Limb (tissue), 2 donors: ENCODE results near the gene ENPP1.
"Not testable (repeated sequence)": the region's sequence is repeated elsewhere in the genome, so short reads cannot be mapped to it uniquely, and the experiment has no call there.

Experiments used
- DNase-seq, 2 donors: peaks; one replicate each; pipeline ENCODE4 v3.0.0-alpha.2; 2016; ENCODE audit errors: extremely low spot score in 2 of 2

The ENPP1 gene

DNA sequence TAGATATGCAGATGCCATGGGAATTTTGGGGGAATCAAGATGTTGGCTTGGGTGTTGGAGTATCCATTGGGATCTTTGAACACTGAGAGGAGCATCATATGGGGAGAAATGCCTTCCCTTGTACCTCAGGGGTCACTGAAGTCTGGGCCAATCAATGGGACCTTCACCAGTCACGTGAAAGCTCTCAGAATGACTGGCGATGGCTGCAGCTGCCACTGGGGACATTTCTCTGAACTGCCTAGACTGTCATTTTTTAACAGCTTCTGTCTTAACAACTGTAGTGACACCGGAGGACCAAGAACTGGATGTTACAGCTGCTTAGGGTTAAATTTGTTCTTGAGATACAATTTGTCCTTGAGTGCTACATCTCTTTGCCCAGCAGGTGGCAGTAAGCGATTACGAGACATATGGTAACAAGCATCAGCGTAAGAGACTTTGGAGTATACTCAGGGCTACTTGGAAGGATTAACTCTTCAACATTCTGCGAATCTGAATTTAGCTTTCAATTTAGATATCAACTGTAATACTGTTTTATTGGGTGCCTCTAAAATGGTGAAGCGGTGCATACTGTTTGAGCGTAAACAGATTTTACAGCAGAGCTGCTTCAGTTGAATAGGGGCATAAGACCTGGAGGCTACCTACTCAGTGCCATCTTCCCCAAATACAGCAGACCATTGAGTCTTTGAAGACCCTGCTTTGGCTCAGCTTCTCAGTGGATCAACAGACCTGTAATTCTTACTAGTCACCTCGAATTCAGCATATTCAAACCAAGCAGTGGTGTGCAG is 107.3 kb downstream of the ENPP1 start:
- DNase-seq, result peak; percentile 76 to 78

DNA sequence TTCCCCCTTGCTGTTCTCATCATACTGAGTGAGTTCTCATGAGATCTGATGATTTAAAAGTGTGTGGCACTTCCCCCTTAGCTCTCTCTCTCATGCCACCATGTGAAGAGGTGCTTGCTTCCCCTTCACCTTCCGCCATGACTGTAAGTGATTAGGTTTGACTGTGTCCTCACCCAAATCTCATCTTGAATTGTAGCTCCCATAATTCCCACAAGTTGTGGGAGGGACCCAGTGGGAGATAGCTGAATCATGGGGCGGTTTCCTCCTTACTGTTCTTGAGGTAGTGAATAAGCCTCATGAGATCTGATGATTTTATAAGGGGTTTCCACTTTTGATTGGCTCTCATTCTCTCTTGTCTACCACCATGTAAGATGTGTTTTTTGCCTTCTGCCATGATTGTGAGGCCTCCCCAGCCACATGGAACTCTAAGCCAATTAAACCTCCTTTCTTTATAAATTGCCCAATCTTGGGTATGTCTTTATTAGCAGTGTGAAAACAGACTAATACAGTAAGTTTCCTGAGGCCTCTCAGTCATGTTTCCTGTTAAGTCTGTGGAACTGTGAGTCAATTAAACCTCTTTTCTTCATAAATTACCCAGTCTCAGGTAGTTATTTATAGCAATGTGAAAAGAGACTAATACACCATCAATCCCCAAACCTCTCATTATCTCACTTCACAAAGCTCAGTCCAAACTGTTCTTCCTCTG is 108.4 kb downstream of the ENPP1 start:
- DNase-seq, result not testable (repeated sequence)

DNA sequence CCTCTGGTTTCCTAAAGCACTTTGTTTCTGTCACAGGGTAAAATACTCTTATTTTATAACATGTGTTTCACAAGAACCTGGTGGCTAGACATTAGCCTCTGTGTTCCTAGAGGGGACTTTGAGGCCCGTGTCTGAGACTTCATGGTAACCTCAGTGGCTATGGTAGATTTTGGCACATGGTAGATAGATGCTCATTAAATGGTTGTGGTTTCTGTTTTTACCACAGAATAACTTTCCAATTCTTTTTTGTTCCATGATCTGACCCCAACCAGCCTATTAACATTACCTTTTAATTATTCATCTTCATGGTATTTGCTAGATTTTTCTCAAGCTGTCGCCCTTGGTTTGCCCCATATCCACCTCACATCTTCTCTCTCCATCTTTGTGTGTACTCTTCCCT is 109.0 kb downstream of the ENPP1 start:
- DNase-seq, result no peak

DNA sequence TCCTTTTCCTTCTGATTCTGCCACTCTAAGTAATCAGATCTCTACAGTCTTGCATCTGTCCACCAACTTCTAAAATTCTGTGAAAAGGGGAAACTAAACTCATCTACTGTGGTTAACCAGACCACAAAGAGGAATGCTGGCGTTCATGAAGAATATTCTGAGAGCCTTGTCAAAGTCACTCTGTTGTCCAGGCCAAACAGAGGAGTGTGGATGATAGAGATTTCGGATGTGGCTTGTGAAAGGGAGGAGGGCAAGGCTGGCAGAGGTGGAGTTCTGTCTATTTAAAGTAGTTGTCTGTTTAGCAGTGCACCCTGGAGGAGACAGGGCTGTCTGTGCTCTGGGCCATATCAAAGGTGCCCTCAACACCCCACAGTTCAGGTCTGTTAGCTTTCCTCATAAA is 109.5 kb downstream of the ENPP1 start:
- DNase-seq, result no peak

DNA sequence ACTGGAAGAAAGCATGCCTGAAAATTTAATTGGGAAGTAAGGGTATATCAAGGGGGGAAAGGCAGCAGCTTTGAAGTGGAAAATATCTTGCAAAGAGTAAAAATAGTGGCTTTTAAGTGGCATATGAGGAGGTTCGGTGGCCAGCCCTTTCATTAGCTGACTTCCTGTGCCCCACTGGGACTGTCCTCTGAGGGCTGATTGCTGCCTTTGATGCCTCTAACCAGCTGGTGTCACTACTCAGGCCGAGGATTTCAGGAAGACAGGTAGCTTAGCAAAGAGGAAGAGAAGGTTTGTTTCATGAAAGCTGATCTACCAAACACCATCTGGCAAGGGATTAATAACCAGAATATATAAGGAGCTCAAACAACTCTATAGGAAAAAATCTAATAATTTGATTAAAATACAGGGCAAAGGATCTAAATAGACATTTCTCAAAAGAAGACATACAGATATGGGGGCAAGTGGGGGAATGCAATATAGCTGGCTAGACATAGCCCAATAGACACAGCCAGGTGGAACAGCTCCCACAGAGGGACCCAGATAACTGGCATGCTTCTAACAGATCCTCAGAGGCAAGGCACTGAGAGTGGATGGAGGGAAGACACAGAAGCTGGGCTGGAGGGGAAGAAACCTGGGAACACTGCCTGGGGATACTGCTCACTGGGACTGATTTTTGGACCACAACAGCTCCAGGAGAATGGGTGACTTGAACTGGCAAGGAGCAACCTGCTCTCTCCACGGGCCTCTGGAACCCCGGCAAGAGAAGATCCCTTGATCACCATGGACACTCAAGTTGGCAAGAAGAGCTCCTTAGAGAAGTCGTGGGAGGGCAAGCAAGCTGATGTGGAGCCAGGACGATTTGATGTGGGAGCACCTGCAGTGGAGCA is 110.2 kb downstream of the ENPP1 start:
- DNase-seq, result no peak

DNA sequence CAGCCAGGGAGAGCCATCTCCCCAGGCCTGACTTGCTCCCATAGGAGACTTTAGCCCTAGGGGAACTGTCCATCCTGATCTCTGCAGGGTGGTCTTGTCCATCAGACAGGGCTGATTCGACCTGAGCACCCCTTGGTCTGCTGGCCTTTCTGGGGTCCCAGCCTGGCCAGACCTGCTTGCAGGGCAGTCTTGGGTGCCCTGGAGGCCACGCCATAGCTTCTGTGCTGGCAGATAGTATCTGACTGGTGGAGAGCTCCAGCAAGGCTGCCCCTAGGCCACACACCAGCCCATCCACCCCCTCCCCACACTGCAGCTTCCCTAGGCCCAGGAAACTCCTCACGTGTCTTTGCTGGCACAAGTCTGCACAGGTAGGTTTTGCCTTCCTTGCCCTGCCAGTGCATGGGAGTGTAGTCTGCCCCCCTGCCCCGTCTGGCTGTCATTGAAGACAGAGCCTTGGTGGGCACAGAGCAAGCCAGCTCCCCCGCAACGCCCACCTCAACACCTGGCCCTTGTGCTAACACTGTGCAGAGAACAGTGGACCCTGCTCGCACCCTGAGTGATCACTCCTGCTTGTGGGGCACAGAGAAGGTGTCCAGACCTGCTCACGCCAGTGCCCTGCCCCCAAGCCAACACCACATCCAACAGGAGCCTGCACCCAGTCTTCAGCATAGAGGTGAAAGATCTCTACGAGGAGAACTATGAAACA is 111.0 kb downstream of the ENPP1 start:
- DNase-seq, result no peak

DNA sequence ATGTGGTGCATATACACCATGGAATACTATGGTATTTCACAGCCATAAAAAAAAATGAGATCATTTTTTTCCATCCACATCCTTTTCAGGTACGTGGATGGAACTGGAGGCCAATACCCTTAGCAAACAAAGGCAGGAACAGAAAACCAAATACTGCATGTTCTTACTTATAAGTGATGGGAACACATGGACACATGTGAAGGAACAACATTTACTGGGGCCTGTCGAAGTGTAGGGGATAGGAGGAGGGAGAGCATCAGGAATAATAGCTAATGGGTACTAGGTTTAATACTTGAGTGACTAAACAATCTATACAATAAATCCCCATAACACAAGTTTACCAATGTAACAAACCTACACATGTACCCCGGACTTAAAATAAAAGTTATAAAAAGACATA is 112.8 kb downstream of the ENPP1 start:
- DNase-seq, result no peak

DNA sequence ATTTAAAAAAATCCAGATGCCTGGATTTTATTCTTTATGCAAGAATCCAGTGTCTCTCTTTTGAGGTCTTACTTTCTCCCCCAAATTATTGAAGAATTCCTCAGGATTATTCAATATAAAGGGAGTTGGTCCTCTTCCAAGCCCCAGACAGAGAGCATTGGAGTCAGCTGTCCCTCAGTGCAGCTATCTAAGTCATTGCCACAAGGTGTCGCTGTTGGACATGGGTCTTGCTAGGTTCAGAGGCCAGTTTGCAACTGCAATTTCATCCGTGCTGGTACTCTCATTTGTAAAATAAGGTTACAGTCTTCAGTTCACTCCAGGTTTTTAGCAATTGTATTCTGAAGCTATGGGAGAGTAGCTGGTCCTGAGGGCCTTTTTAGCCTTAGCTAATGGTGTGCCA is 115.5 kb downstream of the ENPP1 start:
- DNase-seq, result peak in 1 of 2 donors; percentile 44

DNA sequence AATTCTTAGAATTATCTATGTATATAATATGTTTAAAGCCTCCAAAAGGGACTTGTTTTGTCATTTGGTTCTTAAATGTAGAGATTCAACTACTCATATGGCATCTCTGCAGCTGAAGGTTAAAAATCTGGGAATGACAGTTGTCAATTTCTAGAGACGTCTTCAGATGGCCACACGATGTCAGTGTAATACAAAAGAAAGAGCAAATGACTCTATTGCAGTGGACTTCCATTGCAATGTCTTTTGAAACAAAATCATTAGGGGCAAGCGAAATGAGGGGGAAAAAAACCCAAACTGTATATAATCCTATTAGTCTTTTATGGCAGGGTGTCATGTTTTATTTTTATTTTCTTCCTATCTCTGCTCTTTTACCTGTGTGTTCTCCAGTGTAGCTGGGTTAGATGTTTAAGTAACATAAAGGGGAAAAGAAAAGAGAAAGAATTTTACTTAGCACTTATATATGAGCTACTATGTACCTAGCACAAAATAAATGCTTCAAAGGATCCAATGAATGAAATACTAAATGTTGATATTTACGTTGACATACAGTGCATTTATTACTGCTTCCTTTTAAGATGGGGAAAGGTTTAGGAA is 117.2 kb downstream of the ENPP1 start:
- peak in 1 of 2 donors; percentile 79 for DNase-seq

DNA sequence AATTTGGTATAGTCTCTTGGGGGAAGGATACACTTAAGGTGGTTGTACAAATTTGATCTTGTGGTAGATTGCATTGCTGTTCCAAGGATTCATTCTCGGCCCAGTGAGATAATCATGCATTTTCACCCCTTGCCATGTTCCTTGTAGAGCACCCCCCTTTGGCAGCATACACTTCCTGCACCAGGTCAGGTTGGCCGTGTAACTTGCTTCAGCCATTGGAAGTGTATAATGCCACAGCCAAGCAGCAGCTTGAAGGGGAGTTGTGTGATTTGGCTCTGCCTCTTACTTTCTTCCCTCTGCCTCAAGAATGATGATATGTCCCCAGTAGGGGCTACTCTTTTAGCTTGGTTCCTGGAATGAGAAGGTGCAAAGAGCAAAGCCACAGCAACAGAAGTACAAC is 121.4 kb downstream of the ENPP1 start:
- no peak for DNase-seq

DNA sequence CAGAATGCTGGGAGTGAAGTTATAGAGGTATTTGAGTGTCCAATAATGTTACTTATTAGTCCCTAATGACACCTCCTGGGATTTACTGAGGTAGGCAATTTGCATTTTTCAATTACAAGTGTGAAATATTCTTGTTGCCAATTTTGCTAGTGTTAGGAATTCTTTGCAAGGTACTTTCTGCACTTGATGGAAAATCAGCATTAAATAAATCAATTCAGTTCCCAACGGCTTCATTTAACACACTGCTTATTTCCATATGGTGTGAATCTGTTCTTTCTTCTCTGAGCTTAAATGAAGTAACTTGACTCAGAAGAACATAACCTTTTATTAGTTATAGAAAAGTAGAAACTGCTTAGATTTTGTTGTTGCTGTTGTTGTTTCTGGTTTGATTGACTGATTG is 122.2 kb downstream of the ENPP1 start:
- DNase-seq, result no peak

DNA sequence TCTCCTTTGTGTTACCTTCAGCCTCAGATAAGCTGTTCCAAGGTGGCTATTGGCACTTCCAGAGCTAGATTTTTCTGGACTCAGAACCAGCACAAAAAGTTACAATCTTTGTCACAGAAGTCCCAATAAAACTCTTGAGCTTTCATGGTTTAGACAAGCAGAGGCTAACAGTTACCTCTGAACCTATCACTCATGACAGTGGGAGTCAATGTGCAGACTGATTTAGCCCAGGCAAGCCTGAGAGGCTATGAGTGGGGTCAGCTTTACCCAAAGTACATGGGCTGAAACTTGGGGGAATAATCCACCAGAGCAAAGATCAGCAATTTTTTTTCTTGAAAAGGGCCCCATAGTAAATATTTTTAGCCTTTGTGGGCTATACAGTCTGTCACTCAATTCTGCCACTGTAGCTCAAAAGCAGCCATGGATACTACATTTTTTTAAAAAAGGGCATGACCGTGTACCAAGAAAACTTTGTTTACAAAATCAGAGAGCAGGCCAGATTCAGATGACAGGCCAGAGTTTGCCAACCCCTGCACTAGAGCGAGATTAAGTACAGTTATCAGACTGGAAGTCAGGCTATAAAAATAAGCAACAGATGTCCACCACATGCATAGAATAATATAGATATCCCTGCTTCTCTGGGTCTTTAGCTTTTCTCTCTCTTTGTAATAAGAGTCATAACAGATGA is 123.4 kb downstream of the ENPP1 start:
- no peak for DNase-seq

DNA sequence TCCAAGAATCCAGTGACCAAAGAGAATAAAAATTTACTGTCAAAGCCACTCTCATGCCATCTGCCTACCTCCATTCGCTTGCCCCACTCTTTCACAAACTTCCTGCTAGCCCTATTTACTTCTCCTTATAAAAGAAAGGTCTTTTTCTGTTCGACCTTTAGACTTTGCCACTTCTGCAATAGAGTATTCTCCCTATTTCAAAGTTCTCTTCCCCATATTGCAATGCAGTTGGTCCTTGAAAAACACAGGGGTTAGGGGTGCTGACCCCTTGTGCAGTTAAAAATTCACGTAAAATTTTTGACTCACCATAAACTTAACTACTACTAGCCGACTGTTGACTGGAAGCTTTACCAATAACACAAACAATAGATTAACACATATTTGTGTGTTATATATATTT is 128.3 kb downstream of the ENPP1 start:
- no peak for DNase-seq

DNA sequence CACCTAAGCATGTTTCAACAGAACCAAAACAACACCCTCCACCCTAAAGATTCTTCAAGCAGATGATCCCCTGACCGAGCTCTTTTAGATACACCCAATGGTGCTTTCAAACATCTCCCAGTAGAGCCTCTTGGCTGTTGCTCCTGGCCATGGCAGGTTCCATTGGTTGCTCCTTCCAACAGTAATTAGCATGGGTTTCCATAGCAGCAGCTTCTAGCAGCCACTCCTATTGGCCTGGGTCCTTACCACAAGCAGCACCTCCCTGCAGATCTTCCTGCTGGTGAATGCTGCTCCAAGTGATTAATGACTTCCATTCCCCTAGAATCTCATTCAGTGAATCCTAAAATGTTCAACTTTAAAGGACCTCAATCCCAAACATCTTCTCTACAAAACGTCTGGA is 129.4 kb downstream of the ENPP1 start:
- no peak for DNase-seq

DNA sequence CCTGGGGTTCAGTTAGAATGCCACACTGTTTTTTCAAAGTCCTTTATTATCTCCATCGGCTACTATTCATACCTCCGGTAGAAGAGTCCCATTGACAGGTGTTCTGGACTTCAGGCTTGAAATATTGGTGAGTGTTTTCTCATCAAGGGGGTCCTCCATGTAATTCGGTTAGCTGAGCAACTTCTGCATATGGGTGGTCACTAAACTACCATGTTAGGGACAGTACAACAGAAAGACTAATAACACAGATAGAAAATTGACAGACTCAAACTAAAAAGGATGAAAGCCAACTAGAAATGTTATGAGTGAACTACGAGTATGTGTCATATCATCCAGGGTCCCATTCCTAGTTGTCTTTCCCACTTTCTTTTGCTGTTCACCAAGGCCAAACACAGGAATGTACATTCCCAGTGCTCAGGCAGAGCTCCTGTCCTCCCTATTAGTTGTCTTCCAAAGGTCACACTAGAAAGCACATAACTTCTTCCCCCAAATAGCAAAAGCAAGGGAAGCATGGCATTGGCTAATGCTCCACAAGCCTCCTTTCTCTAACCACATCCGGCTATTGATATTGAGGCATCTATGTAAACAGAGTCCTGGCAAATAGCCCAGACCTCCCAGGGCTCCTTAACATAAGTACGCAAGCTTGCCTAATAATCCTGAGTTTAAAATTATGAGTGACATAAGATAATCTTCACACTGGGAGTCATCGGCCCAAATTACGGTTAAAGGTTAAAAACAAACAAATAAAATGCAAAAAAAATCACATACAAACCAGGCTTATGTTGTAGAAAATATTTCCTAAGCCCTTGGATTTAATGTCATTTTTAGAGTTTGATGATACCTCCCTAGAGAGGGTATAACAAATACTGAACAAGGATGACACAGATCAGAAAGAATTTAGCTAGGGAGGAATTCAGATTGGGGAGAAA is 130.1 kb downstream of the ENPP1 start:
- DNase-seq, result no peak
